DMS 273 treated with DMSO at 0.1 percent for 48 hours (cell line): ENCODE data around the gene ERC2.
"Not testable (repeated sequence)": the region's sequence is repeated elsewhere in the genome, so short reads cannot be mapped to it uniquely, and the experiment has no call there.

Experiments
- DNase-seq: peaks from one replicate; lab custom pipeline; 2025; lab: John Stamatoyannopoulos, UW

The ERC2 gene

GRCh38 chr3:55525436-55525835 lies 942.8 kb downstream of the ERC2 start:
- no peak for DNase-seq

DNA sequence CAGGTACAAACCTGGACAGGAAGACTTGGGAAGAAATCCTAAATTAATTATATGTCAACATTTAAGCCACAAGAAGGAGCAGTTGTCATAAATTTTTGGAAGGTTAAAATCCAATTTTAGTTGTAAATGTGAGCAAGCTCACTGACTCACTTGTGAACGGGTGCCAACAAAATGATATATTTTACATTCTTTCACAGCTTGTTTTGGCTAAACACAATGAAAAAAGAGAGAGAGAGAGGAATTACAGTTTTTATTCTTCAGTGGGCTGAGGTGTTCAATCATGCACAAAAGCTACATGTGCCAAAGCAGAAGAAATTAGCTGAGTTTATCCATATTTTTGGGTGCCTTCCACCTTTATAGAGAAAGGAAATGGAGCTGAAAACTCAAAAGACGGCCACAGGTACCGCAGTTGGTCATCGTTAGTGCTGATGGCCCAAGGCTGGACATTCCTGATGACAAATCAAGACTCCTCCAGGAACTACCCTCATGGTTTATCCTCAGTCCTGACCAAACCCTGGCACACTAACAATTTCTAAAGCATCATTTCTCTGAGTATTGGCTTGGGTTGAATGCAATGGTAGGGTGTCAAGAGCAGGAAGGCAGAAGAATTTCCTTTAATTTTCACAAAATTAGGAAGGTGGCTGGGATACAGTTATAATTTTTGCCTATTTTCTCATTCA lies 943.6 kb downstream of the ERC2 start:
- no peak for DNase-seq

DNA sequence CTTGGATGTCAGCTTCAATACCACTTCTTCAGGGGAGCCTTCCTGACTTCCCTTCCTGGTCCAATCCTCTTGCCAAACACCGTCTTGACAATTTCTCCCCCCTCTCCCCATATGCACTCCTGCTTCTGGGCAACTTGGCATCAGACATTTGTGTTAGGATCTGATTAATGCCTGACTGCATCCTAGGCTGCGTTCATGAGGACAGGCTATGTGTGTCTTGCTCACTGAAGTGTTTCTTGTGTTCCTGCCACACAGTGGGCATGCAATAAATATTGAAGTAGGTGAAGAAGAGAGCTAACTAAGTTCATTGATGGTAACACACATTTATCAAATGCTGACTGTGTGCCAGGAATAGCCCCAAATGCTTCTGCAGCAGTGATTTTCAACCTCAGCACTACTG lies 944.8 kb downstream of the ERC2 start:
- no peak for DNase-seq

DNA sequence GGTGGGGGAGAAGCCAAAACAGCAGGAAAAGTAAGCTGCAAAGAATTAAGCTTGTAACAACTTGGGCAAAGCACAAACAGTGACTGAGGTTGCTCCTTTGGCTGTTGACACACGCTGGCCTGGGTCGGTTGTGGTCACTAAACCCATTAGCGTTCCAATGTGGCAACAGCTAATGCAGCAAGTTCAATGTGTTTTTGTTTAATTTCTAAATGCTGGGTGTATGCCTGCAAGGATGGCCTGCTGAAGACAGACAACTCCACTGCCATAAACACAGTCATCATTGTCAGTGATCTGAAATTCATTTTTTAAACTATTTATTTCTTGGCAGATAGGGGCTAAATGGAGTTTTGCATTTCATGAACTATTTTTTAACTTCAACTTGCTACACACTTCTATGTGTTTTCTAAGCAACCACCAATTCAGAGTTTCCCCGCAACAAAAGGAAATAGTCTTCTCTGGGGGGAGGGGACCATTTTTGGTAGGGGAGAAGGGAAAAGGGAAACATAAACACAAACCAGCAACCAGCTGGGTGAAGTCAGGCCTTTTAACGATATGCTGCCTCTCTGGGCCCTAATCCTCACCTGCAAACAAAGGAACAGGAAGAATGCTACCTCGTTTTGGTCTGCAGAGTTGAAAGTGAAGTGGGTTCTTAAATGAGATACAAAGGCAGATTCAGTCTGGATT lies 946.4 kb downstream of the ERC2 start:
- DNase-seq = no peak

- DNase-seq = no peak
These were observed 947.1 kb downstream of the ERC2 start for GRCh38 chr3:55521064-55521737.

- DNase-seq = no peak
These were observed 949.2 kb downstream of the ERC2 start for GRCh38 chr3:55519019-55519418.

DNA sequence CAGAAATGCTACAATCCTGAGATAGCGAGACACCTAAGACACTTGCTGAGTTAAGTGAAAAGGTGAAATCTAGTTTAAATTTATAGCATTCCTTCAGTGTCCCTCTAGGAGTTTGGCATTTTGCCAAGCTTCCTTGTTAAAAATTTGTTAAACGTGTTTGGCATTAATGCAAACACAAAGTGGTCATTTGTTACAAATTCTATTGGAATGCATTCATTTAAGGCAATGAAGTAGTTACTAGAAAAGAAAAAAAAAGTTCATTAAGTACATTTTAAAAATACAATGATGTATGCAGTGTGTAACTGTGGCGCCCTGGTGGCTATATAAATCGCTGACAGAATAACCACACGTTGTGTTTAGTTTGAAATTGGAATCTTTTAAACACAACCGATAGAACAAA lies 949.8 kb downstream of the ERC2 start:
- no peak for DNase-seq

DNA sequence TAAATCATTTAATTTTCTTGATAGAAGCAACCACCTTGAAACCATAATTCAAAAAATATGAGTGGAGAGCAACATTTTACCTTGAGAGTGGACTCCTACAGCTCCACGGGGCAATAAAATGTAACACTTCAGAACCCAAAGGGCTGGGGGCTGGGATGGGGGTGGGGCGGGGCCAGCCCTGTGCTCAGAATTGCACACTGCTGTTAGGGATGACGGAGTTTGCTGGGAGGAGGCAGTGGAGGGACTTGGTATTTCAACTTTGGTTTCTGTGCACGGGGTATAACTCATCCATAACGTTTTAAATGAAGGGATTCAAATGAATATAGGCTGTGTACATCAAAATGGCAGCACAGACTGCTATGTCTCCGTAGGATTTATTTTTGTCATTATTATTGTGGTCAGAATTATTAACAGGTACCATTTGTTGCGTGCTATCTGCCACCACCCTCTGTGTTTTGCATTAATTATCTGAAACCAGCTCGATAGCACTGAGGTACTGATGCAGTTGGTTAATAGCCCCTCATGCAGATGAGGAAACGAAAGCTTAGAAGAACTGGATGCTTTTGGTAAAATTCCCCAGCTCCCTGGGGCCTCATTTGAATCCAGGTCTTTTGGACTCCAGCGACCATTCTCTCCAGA lies 951.8 kb downstream of the ERC2 start:
- DNase-seq = no peak

DNA sequence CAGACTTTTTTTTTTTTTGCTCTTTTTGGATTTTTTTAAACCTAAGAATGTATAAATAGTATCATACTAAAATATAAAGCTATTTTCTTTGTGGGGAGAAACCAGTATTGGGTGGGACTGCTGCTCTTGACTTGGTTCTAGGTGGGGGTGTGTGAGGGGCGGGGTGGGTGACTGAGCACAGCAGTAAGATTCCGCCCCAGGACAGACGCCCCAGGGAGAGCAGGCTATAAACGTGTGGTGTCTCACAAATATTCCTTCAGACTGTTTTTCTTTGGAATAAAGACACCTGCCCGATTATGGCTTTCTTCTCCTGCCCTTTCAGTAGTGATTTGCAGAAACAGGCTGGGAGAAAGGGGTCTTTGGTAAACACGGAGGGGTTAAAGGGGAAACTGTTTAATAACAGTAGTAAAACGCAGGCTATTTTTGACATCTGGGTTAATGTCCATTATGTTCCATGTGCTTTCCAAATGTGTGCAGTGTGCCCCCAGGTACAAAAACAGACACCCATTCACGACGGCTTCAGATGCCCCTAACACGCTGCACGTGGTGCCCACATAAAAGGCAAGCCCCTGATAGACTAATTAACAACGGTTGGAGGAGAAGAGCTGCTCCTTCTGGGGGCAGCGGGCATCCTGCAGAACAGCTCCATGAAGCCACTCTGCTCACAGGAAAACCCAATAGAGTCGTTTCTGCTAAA lies 952.6 kb downstream of the ERC2 start:
- DNase-seq = no peak

DNA sequence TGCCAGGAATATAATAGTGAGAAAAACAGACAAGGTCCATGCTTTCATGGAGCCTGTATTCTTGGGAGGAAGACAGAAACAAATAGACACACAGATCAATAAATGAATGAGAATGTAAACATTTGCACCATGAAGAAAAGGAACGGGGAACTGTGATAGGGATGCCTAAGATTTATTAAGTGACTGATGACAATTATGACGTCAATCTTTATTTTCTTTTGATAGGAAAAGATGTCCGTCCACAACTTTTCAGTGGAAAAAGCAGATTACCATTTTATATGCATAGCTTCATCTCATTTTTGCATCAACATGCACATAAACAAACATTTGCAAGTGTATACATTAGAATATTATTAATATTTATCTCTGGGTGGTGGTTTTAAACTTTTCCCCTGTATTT lies 953.3 kb downstream of the ERC2 start:
- no peak for DNase-seq

DNA sequence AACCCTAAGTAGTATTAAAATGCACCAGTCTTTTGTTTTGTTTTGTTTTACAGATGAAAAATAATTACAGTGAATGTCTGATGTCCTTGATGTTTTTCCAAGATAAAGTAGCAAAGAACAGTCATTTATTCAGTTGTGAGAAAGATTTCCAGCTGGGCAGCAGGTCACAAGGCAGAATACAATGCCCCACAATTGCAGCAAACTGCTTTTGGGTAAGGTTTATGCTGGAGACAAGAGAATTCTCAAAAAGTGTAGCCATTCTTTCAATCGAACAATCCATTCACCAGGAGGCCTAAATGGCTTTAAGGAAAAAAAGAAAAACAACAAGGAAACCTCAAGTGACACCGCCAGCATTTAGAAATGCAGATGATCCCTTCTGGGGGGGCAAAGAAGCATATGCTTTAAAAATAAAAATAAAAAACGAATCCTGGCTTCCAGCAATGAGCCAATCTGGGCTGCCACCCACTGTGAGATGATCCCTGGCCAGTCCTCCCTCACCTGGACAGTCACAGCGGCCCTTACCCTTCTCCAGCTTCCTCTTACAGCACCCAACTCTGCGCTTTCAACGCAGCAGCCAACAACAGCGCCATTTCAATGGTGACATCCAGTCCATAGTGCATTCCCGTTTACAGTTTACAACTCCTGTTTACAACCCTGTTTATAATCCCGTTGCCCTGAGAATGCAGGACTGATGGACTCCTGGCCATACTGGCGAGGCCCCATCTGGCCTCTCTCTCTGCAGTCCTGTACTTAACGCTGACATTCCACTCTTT lies 955.5 kb downstream of the ERC2 start:
- no peak for DNase-seq

- DNase-seq = no peak
These were observed 956.2 kb downstream of the ERC2 start for GRCh38 chr3:55511895-55512570.

DNA sequence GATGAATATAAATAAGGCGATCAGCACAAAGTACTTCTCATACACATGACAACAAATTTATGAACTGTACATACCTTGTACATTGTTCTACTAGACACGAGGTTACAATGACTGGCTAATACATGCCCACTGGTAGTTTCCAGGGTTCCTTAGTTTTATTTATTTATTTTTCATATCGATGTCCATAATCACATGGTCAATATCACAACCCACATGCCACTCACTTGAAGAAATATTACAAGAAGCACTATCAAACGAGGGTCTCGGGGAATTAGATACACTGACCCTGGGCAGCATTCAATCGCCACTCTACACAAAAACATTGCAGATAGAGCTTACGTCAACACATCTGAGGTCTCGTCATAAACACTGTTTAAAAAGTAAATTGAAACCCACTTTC lies 959.9 kb downstream of the ERC2 start:
- no peak for DNase-seq

GRCh38 chr3:55507808-55508207 lies 960.5 kb downstream of the ERC2 start:
- no peak for DNase-seq

- no peak for DNase-seq
These were observed 962.5 kb downstream of the ERC2 start for GRCh38 chr3:55505776-55506175.

- DNase-seq = not testable (repeated sequence)
These were observed 963.2 kb downstream of the ERC2 start for GRCh38 chr3:55505102-55505501.

GRCh38 chr3:55501905-55502304 lies 966.4 kb downstream of the ERC2 start:
- no peak for DNase-seq

GRCh38 chr3:55500555-55501330 lies 967.5 kb downstream of the ERC2 start:
- no peak for DNase-seq

- no peak for DNase-seq
These were observed 969.7 kb downstream of the ERC2 start for GRCh38 chr3:55498520-55498919.

DNA sequence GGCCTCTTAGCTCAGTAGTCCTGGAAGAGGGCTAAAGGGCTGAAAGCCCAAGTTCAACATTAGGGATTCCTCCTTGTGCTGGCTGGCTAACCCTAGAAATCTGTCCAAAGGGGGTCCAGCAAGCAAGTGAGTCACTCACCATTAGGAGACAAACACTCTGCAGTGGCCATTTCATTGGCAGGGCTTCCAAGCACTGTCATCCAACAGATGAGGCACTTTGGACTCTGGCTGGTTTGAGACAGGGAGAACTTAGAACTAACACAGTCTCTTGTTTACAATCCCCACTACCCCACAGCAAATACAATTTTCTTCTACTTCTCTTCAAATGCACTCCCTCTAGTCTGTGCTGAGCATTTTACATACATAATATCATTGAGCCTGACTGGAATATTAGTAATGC lies 971.0 kb downstream of the ERC2 start:
- no peak for DNase-seq
